Activated CD4-positive, alpha-beta T cell treated with anti-CD3 and anti-CD28 coated beads for 36 hours (primary cell): ENCODE results near the gene LEPROT. TPM values are rescaled to one million over a fixed set of nuclear protein-coding genes. Genes with fewer than 3 reads are reported as not detected.

Source experiments
- ATAC-seq: fragments of 200-7000 bp; cut with Tn5 transposase; one replicate; pipeline ENCODE4 v1.10.0; 2021; ENCODE audit warnings: mild to moderate bottlenecking, moderate library complexity
- CTCF ChIA-PET: fragments of 350-600 bp; sonication (Branson Sonifier 250); formaldehyde crosslinking; loops from one replicate; lab custom pipeline; 2021; ENCODE audit warnings: antibody characterized with exemption; lab: Charles Lee
- POLR2A ChIA-PET: fragments of 350-600 bp; sonication (Branson Sonifier 250); formaldehyde crosslinking; loops from one replicate; lab custom pipeline; 2021; ENCODE audit warnings: antibody characterized with exemption, inconsistent platforms; lab: Charles Lee
- DNase-seq: peaks from one replicate; pipeline ENCODE4 v3.0.0-alpha.2; 2020
- H3K27ac Mint-ChIP-seq: one replicate; pipeline ENCODE4 v1.8.0; 2021; ENCODE audit warnings: mixed read lengths
- H3K27me3 Mint-ChIP-seq: one replicate; pipeline ENCODE4 v1.8.0; 2021; ENCODE audit warnings: mixed read lengths
- H3K36me3 Mint-ChIP-seq: one replicate; pipeline ENCODE4 v1.8.0; 2021; ENCODE audit warnings: low read depth, mixed read lengths
- H3K4me1 Mint-ChIP-seq: one replicate; pipeline ENCODE4 v1.8.0; 2021; ENCODE audit warnings: mixed read lengths
- H3K4me3 Mint-ChIP-seq: one replicate; pipeline ENCODE4 v1.8.0; 2021; ENCODE audit warnings: mild to moderate bottlenecking, moderate library complexity, mixed read lengths
- H3K9me3 Mint-ChIP-seq: one replicate; pipeline ENCODE4 v1.8.0; 2021; ENCODE audit warnings: low read depth, mixed read lengths
- intact Hi-C, 2 experiments: fragments of 100-400 bp; cut with DNase I in 1 of 2; cut with micrococcal nuclease in 1 of 2; formaldehyde crosslinking; loops; one replicate each; pipeline versions ENCODE4 v1.14.2 to v1.15.1; 2022 to 2024; cut with DNase I, micrococcal nuclease
- total RNA-seq, 2 experiments: library from RNA; stranded (reverse); gene quantifications; one replicate each; pipeline ENCODE4 v1.2.3, GENCODE V29; 2021

Gene LEPROT
- total RNA-seq, 2 experiments from 2014 or later, result 11.2 to 19.1 TPM

DNA sequence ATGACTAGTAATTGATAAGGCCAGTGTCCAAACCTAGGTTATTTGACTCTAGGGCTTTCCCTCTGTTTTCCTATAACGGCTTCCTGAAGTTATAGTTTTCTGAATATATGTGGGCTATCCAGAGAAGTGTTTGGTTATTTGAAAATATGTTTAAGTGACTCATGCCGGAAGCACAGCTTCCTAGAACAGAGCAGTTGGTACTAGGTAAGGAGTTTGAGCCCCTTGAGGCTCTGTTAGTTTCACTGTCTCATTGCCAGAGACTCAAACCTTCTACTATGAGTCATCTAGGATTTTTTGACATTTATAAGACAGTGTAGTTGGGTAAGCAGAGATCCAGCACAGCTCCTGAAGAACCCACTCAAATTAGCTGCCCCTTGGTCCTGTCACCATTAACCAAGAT lies 27.1 kb upstream of the LEPROT start:
- Mint-ChIP-seq H3K4me3 (no peak overlapping the region), H3K27ac (peak overlapping the region; percentile 28), H3K36me3 (peaks cover 2% of the 10 kb centered on the region), H3K4me1 (peaks cover 57% of the 10 kb centered on the region), H3K9me3 (no peaks in the 10 kb centered on the region), H3K27me3 (no peaks in the 10 kb centered on the region)
- ChIA-PET POLR2A (no interaction called here), CTCF (interaction anchor here (0.6 to 2.4 kb wide), 3 partner anchors 16 to 182 kb away, joined by 3 to 12 read pairs (median 3); no protein-coding TSS in a partner anchor)
- intact Hi-C loops, result loop anchor here in 1 of 2 experiments (1.0 to 10.0 kb wide), 4 partner anchors 27 to 851 kb away; partner anchors contain the start of genes LEPR and LEPROT
- DNase-seq (peak; percentile 45), ATAC-seq (peak; percentile 87)

DNA sequence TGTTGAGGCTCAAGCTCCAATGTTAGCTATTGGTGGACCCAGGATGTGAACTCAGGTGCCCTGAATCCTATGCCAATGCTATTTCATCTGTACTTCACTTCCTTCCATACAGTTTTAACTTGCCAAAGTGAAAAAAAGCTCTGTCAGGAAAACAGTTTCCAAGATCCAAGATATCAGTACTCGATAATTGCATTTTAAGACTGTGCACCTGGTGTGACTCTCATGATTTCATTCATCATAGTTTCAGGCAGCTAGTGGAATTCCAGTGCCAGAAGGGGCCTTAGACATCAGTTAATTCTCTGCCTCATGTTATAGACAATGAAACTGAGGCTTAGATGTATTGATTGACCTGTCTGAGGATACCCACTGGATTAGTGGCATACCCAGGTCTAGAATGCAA lies 26.5 kb upstream of the LEPROT start:
- ChIA-PET POLR2A (no interaction called here), CTCF (interaction anchor here (2.4 kb wide), 1 partner anchor 37 kb away, joined by 12 read pairs; no protein-coding TSS in a partner anchor)
- H3K36me3 Mint-ChIP-seq, result peaks cover 2% of the 10 kb centered on the region
- H3K27ac Mint-ChIP-seq, result peak overlapping the region; percentile 28
- ATAC-seq, result no peak
- intact Hi-C loops, result loop anchor here in 1 of 2 experiments (1.0 to 10.0 kb wide), 4 partner anchors 26 to 851 kb away; partner anchors contain the start of genes LEPR and LEPROT
- no peaks in the 10 kb centered on the region for H3K9me3 Mint-ChIP-seq
- DNase-seq, result no peak
- peaks cover 54% of the 10 kb centered on the region for H3K4me1 Mint-ChIP-seq
- no peaks in the 10 kb centered on the region for H3K27me3 Mint-ChIP-seq
- H3K4me3 Mint-ChIP-seq, result no peak overlapping the region

DNA sequence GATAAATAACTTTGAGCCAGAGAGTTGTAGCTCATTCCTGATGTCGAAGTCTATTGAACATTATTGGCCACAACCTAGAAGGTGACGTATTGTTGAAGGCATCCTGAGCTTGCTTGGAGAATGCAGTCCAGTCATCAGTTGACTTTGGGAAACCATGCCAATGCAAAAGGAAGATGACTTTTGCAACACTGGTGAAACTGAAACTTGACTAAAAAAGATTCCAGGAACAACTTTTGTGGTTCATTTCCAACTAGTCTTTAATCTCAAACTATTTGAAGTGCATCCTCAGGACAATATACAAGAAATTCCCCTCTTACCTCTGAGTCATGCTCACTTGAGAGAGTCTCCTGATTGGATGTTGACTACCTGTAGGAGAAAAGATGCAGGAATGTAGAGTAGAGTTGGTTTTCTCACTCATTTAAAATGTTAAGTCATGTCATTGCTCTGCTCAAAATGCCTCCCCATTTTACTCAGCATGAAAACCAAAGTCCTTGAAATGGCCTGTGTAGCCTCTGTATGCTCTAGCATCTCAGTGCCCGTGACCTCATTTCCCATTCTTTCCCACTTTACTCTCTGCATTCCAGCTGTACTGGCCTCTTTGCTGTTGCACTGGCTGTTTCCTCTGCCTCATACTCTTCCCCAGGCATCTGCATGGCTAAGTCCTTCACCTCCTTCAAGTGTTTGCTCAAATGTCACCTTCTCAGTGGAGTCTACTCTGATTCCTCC lies 24.4 kb upstream of the LEPROT start:
- no peak overlapping the region for H3K27ac Mint-ChIP-seq
- DNase-seq, result peak; percentile 16
- H3K4me3 Mint-ChIP-seq, result no peak overlapping the region
- ChIA-PET POLR2A (no interaction called here), CTCF (no interaction called here)
- peaks cover 45% of the 10 kb centered on the region for H3K4me1 Mint-ChIP-seq
- intact Hi-C loops, result loop anchor here (1.0 to 10.0 kb wide), 5 partner anchors 24 to 979 kb away; partner anchors contain the start of genes LEPR (in 1 of the 2) and LEPROT (in 1 of the 2)
- H3K36me3 Mint-ChIP-seq, result peaks cover 2% of the 10 kb centered on the region
- ATAC-seq, result peak; percentile 52
- no peaks in the 10 kb centered on the region for H3K9me3 Mint-ChIP-seq
- H3K27me3 Mint-ChIP-seq, result no peaks in the 10 kb centered on the region

DNA sequence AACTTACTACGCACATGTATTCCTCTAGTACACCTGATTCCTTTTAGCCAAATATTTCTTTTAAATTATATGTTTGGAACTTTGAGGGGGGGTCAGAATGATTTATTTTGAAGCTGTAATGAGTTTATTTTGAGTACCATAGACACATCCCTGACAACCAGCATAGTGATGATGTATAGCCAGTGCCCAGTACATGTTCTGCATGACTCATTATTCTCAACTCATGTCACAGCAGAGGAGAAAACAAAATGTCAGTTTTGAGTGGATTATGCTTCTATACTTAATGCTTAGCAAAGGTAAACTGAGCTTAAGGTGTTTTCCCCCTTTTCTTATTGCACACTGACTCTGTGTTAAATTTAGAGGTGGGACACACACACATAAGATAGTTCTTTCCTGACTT lies 22.4 kb upstream of the LEPROT start:
- CTCF ChIA-PET, result no interaction called here
- Mint-ChIP-seq H3K4me3 (no peak overlapping the region), H3K36me3 (peaks cover 2% of the 10 kb centered on the region), H3K27me3 (no peaks in the 10 kb centered on the region), H3K27ac (no peak overlapping the region), H3K9me3 (no peaks in the 10 kb centered on the region), H3K4me1 (peaks cover 42% of the 10 kb centered on the region)
- POLR2A ChIA-PET, result no interaction called here
- intact Hi-C loops, result loop anchor here in 1 of 2 experiments (10.0 kb wide), 2 partner anchors 133 to 847 kb away; no protein-coding TSS in a partner anchor
- ATAC-seq (peak; percentile 37), DNase-seq (no peak)

DNA sequence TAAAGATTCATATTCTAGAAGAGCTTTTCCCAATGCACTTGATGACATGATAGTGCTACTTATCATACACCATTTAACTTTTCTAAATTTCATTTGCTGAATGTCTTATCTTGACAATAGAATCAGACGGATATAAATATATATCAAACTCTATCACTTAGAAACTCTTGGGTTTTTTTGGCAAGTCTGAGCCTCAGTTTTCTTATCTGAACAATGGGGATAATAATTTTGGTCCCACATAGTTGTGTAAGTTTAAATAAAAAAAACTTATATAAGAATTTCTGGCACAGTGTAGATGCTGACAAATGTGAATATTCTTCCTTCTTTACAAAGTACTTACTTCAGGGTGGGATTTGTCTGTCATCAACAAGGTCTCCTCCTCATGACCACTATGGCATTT lies 21.5 kb upstream of the LEPROT start:
- CTCF ChIA-PET, result no interaction called here
- peaks cover 2% of the 10 kb centered on the region for H3K36me3 Mint-ChIP-seq
- DNase-seq (no peak), ATAC-seq (no peak)
- no peaks in the 10 kb centered on the region for H3K9me3 Mint-ChIP-seq
- no peak overlapping the region for H3K27ac Mint-ChIP-seq
- no peak overlapping the region for H3K4me3 Mint-ChIP-seq
- peaks cover 33% of the 10 kb centered on the region for H3K4me1 Mint-ChIP-seq
- intact Hi-C loops, result loop anchor here in 1 of 2 experiments (10.0 kb wide), 2 partner anchors 134 to 846 kb away; no protein-coding TSS in a partner anchor
- H3K27me3 Mint-ChIP-seq, result no peaks in the 10 kb centered on the region
- POLR2A ChIA-PET, result no interaction called here

DNA sequence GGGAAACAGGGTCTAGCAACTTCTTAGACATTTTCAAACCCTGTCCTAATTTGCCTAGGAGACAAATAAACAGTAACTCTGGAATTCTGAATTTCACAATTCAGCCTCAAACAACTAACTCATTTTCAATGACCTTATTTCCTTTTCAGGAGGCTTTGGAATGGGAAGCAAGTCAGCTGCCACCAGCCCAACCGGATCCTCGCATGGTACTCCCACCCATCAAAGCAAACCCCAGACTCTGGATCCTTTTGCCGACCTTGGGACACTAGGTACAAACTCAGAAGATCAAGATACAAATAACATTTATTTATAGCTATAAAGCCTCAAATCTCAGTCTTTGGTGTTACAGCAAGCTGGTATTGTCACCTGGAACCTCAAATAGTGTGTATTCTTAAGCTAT lies 18.9 kb upstream of the LEPROT start:
- intact Hi-C loops, result no loop called here
- H3K9me3 Mint-ChIP-seq, result no peaks in the 10 kb centered on the region
- DNase-seq, result no peak
- no peaks in the 10 kb centered on the region for H3K36me3 Mint-ChIP-seq
- ATAC-seq, result no peak
- H3K27ac Mint-ChIP-seq, result no peak overlapping the region
- peaks cover 12% of the 10 kb centered on the region for H3K4me1 Mint-ChIP-seq
- peaks cover 2% of the 10 kb centered on the region for H3K27me3 Mint-ChIP-seq
- CTCF ChIA-PET, result interaction anchor here (0.8 kb wide), 1 partner anchor 1158 kb away, joined by 5 read pairs; no protein-coding TSS in a partner anchor
- POLR2A ChIA-PET, result no interaction called here
- H3K4me3 Mint-ChIP-seq, result no peak overlapping the region

DNA sequence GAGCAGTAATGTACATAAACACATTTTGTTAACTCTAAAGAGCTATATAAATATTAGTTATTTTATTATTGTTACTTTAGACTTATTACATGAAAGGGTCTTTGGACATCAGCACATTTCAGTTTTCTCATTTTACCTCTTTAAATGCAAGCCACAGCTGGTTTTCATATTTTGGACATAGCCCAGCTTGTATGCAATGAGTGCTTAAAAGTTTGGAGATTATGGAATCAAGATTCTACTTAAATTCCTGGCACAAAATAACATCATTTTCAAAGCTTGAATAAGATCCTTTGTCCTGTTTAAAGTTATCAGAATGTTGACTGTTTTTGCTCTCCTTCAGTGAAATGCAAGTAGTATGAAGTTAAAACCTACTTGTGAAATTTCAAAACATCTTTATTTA lies 15.5 kb upstream of the LEPROT start:
- H3K27me3 Mint-ChIP-seq, result peaks cover 2% of the 10 kb centered on the region
- no peaks in the 10 kb centered on the region for H3K36me3 Mint-ChIP-seq
- POLR2A ChIA-PET, result no interaction called here
- no peaks in the 10 kb centered on the region for H3K4me1 Mint-ChIP-seq
- CTCF ChIA-PET, result interaction anchor here (0.6 to 1.2 kb wide), 2 partner anchors 10 to 114 kb away, joined by 3 read pairs; no protein-coding TSS in a partner anchor
- no peak overlapping the region for H3K27ac Mint-ChIP-seq
- H3K9me3 Mint-ChIP-seq, result no peaks in the 10 kb centered on the region
- no peak for ATAC-seq
- intact Hi-C loops, result no loop called here
- no peak for DNase-seq
- no peak overlapping the region for H3K4me3 Mint-ChIP-seq

DNA sequence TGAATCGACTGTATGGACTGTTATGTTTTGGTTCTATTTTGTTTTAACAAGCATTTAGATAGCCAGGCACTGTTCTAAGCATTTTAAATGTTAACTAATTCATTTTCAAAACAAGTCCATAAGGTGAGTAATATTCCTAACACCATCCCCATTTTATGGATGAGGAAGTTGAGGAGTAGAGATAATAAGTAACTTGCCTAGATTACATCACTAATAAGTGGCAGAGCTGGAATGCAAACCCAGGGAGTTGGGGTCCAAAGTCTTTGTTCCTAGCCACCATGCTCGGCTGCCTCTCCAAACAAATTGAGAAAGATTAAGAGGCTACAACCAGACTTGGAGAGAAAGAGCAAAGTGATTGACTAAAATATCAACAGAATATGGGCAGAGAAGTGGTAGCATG lies 12.6 kb upstream of the LEPROT start:
- CTCF ChIA-PET, result no interaction called here

DNA sequence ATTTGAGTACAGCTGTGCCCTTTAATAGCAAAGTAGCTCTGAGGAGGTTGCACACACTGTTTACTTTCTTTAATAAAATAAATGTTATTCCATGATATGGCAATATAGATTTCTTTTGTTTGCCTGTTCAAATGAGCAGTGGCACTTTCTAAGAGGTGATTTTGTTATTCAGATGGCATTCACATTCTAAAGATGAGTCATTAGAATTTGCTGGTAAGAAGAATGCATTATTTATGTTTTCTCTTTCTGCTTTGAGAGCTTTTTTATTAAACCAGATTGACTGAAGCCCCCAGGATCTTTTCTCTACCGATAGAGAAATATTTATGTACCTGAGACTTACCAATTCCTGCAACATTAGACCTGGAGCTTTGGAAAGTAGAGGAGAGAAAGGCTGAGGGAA lies 11.2 kb upstream of the LEPROT start:
- no peaks in the 10 kb centered on the region for H3K36me3 Mint-ChIP-seq
- ChIA-PET POLR2A (no interaction called here), CTCF (interaction anchor here (0.6 kb wide), 1 partner anchor 75 kb away, joined by 3 read pairs; no protein-coding TSS in a partner anchor)
- H3K4me1 Mint-ChIP-seq, result peaks cover 2% of the 10 kb centered on the region
- intact Hi-C loops, result no loop called here
- ATAC-seq (no peak), DNase-seq (no peak)
- H3K27ac Mint-ChIP-seq, result no peak overlapping the region
- no peak overlapping the region for H3K4me3 Mint-ChIP-seq
- peaks cover 4% of the 10 kb centered on the region for H3K27me3 Mint-ChIP-seq
- H3K9me3 Mint-ChIP-seq, result no peaks in the 10 kb centered on the region

More for the DNA sequence above, 12.6 kb upstream of the LEPROT start:
- no peaks in the 10 kb centered on the region for H3K36me3 Mint-ChIP-seq
- no peak overlapping the region for H3K27ac Mint-ChIP-seq
- intact Hi-C loops, result no loop called here
- ATAC-seq (no peak), DNase-seq (no peak)
- peaks cover 2% of the 10 kb centered on the region for H3K27me3 Mint-ChIP-seq
- POLR2A ChIA-PET, result no interaction called here
- no peaks in the 10 kb centered on the region for H3K9me3 Mint-ChIP-seq
- H3K4me1 Mint-ChIP-seq, result peaks cover 2% of the 10 kb centered on the region
- no peak overlapping the region for H3K4me3 Mint-ChIP-seq

DNA sequence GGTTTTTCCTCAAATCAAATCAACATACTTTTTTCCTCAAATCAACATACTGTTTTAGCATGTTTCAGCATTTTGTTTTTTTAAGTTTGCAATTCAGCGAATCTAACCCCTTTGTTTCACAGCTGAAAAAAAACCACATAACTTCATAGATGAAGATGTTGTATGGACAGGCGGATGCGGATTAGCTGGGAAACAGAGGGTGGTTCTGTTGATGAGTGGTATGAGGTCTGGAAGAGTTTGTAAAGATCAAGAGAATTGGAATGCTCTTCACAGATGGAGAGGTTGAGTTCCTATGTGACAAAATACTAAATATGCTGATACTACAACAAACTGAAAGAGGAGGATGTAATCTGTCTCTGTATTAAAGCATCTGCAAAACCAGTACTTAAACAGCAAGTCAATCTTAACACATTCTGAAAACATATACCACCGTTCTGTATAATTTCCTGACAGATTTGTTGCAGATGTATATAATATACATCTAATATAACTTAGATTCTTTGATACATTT lies 10.6 kb upstream of the LEPROT start:
- intact Hi-C loops, result no loop called here
- POLR2A ChIA-PET, result no interaction called here

DNA sequence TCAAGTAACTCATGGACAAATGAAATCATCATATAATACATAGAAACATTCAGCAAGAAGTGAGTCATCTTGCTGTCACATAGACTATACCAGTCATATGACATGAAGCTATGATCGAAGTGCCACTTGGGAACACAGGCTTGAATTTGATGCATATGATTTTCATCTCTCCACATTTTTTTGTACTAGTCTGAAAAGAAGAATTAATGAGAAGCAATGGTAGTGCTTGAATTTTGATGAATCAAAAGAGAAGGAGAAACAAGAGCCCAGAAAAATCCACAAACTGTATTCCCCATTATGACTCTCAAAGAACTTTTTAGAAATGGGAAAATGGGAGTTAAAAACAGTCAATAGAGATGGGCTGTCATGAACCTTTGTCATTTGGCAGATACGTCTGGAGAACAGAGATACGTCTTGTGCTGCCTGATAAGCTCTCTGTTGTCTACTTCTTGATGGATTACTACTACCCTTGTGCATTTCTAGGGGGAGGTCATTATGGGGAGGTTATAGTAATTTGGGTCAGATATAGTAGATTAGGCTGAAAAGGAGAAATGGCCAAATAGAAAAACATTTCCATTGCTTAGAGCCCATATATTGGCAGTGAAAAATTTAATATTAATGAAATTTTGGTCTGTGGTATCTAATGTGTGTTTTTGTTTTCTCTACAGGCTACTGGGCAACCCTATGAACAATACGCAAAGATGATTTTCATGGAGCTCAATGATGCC lies 8.0 kb upstream of the LEPROT start:
- ChIA-PET CTCF (interaction anchor here (0.7 to 1.8 kb wide), 2 partner anchors 9 to 406 kb away, joined by 3 to 5 read pairs; no protein-coding TSS in a partner anchor), POLR2A (no interaction called here)
- ATAC-seq (peak; percentile 88), DNase-seq (no peak)
- Mint-ChIP-seq H3K9me3 (no peaks in the 10 kb centered on the region), H3K4me3 (no peak overlapping the region), H3K27ac (no peak overlapping the region), H3K4me1 (peaks cover 2% of the 10 kb centered on the region), H3K27me3 (peaks cover 2% of the 10 kb centered on the region), H3K36me3 (no peaks in the 10 kb centered on the region)
- intact Hi-C loops, result no loop called here

More for the DNA sequence above, 10.6 kb upstream of the LEPROT start:
- H3K9me3 Mint-ChIP-seq, result no peaks in the 10 kb centered on the region
- H3K36me3 Mint-ChIP-seq, result no peaks in the 10 kb centered on the region
- no peak overlapping the region for H3K4me3 Mint-ChIP-seq
- no peak for ATAC-seq
- H3K4me1 Mint-ChIP-seq, result peaks cover 2% of the 10 kb centered on the region
- H3K27ac Mint-ChIP-seq, result no peak overlapping the region
- DNase-seq, result no peak
- CTCF ChIA-PET, result interaction anchor here (0.6 to 1.0 kb wide), 2 partner anchors 22 to 74 kb away, joined by 3 read pairs; no protein-coding TSS in a partner anchor
- H3K27me3 Mint-ChIP-seq, result peaks cover 4% of the 10 kb centered on the region
